ENCODE data around the gene ZBP1.

DNA sequence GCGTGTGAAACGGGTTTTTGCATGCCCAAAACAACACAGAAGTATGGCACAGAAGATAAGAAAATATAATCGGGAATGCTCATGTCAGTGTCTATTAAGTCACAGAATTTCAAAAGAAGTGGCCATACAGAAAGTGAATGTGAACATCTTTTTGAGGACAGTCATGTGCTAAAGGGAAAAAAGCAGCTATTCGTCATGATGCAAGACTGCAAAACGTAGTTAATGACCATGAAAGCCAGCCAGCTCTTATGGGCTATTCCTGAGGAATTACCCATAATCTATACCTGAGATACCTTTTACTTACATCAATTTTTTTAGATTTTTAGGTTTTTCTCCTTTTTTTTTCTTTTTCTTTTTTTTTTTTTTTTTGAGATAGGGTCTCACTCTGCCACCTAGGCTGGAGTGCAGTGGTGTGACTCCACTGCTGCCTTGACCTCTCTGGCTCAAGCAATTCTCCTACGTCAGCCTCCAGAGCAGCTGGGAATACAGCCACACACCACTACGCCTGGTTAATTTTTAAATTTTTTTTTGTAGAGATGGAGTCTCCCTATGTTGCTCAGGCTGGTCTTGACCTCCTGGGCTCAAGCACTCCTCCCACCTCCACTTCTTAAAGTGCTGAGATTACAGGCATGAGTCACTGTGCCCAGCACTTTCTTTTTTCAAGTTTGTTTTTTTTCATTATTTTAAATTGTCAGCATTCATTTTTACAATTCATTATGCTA, 18.1 kb upstream of the ZBP1 start:
- TF ChIP-seq RAD21 (IDR thresholded peaks at IDR 0.05; ENCODE audit: low read depth) (no peak), CEBPB (IDR thresholded peaks at IDR 0.05) (no peak)
- TF ChIP-seq, protein P1, sequence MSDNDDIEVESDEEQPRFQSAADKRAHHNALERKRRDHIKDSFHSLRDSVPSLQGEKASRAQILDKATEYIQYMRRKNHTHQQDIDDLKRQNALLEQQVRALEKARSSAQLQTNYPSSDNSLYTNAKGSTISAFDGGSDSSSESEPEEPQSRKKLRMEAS (IDR thresholded peaks at IDR 0.05), result no peak
